K562 (cell line): ENCODE measurements around the gene HAAO. TPM values are rescaled to one million over a fixed set of nuclear protein-coding genes. Genes with fewer than 3 reads are reported as not detected.

ENCODE experiments used
- CBX8 ChIP-seq: fragments of 200-600 bp; sonication (generic); IDR thresholded peaks from 2 replicates; pipeline ENCODE4 v1.6.1; 2012; ENCODE audit warnings: borderline replicate concordance, mixed run types, low read depth, mild to moderate bottlenecking, moderate library complexity, mixed read lengths, low read length, control low read depth, inconsistent platforms; ENCODE audit not compliant: poor library complexity, severe bottlenecking; ENCODE audit errors: extremely low read depth
- CREB3L1 ChIP-seq: fragments of 450-650 bp; IDR thresholded peaks from 2 replicates; pipeline ENCODE4 v1.6.1; 2014; ENCODE audit warnings: low read depth, mild to moderate bottlenecking, moderate library complexity, borderline replicate concordance
- DLX4 ChIP-seq: fragments of 250-450 bp; sonication (Bioruptor Pico); IDR thresholded peaks from 2 replicates; pipeline ENCODE4 v1.6.1; 2021; ENCODE audit warnings: mild to moderate bottlenecking
- MITF ChIP-seq: IDR thresholded peaks from 2 replicates; pipeline ENCODE4 v1.6.1; 2014; ENCODE audit warnings: antibody characterized with exemption
- MTA2 ChIP-seq: fragments of 450-650 bp; IDR thresholded peaks from 2 replicates; pipeline ENCODE4 v1.6.1; 2016; ENCODE audit warnings: low read depth
- NFATC3 ChIP-seq: fragments of 450-650 bp; IDR thresholded peaks from 2 replicates; pipeline ENCODE4 v1.6.1; 2017; ENCODE audit warnings: mild to moderate bottlenecking
- PATZ1 ChIP-seq: fragments of 250-450 bp; sonication (Bioruptor Pico); IDR thresholded peaks from 2 replicates; pipeline ENCODE4 v1.5.0; 2020; ENCODE audit warnings: mild to moderate bottlenecking, borderline replicate concordance
- SAFB ChIP-seq: fragments of 200-400 bp; formaldehyde crosslinking; IDR thresholded peaks from 2 replicates; pipeline ENCODE4 v1.6.1; 2017; ENCODE audit warnings: low read depth, low read length, borderline replicate concordance
- SP1 ChIP-seq: sonication (generic); formaldehyde crosslinking; IDR thresholded peaks from 2 replicates; pipeline ENCODE4 v1.8.1; 2022; ENCODE audit warnings: mild to moderate bottlenecking, missing genetic modification reagents
- TCFL5 ChIP-seq: fragments of 250-450 bp; sonication (Bioruptor Pico); conservative IDR thresholded peaks from 2 replicates; pipeline ENCODE4 v1.6.1; 2021; ENCODE audit warnings: mild to moderate bottlenecking, moderate library complexity, matching md5 sums
- ZEB2 ChIP-seq: fragments of 450-650 bp; IDR thresholded peaks from 2 replicates; pipeline ENCODE4 v1.6.1; 2016
- ZNF318 ChIP-seq, 2 experiments: fragments of 450-650 bp; IDR thresholded peaks; 2 replicates each; pipeline ENCODE4 v1.6.1; 2016; ENCODE audit warnings: mild to moderate bottlenecking in 2 of 2, borderline replicate concordance in 1 of 2, low read depth in 1 of 2, moderate library complexity in 1 of 2
- polyA plus RNA-seq, 8 experiments: library from polyadenylated mRNA; depleted of rRNA in 4 of 8; stranded (reverse) in 5 of 8; unstranded in 3 of 8; fragments of >200 nt; fragmentation: Nextera tagmentation in 2 of 8; fragmentation: Illumina TruSeq in 1 of 8; extraction: Ambion mirVana in 2 of 8; extraction: Trizol in 1 of 8; gene quantifications; 2 replicates each; pipeline versions ENCODE4 v1.2.1 to v1.2.3, GENCODE V29; 2011 to 2014; ENCODE audit warnings: inconsistent platforms in 1 of 8, missing spikeins in 1 of 8
- total RNA-seq, 7 experiments: library from RNA; depleted of rRNA in 6 of 7; stranded (reverse); fragments of >200 nt in 6 of 7; fragmentation: Illumina TruSeq in 2 of 7; extraction: Trizol in 2 of 7; gene quantifications; 2 replicates each; pipeline versions ENCODE4 v1.2.1 to v1.2.3, GENCODE V29; 2011 to 2021; ENCODE audit warnings: low replicate concordance in 1 of 7

HAAO gene
- total and polyA plus RNA-seq, 9 of the 15 experiments (the other 6 are each of a cell fraction or from before 2014, with no cell fraction given) = not detected

GRCh38 chr2:42808301-42808700 lies 15.9 kb upstream of the HAAO start (continued):
- no peak for TF ChIP-seq ZNF318 (IDR thresholded peaks at IDR 0.05; ENCODE audit: borderline replicate concordance in 1 of 2, low read depth in 1 of 2)
- no peak for TF ChIP-seq PATZ1 (CRISPR knock-in tag)
- TF ChIP-seq SAFB = no peak
- no peak for TF ChIP-seq DLX4 (CRISPR knock-in tag)
- TF ChIP-seq ZEB2 = no peak
- no peak for TF ChIP-seq SP1 (CRISPR knock-in tag)
- TF ChIP-seq CREB3L1 = no peak
- TF ChIP-seq MTA2 = no peak
- no peak for TF ChIP-seq CBX8
- TF ChIP-seq MITF = no peak
- TF ChIP-seq NFATC3 = no peak
- no peak for TF ChIP-seq TCFL5
